ENCODE results near the gene KIT. TPM values are rescaled to one million over a fixed set of nuclear protein-coding genes. Genes with fewer than 3 reads are reported as not detected.

The KIT gene
- total and polyA plus RNA-seq, 2 experiments from 2014 or later: 1.1 to 6.7 TPM

GRCh38 chr4:54714631-54715030, 56.9 kb downstream of the KIT start:
- 73 to 78% methylated on average over 8 of the region's 8 CpGs for WGBS, 2 experiments (ENCODE audit: low coverage in 1 of 2, low lambda C conversion rate in 2 of 2, missing lambda C conversion rate in 2 of 2)
- Histone ChIP-seq H3K9me2 (ENCODE audit: insufficient read depth) (no peaks in the 10 kb centered on the region), H3K4me3 (no peak overlapping the region), H3K27me3 (replicated peaks; ENCODE audit: insufficient read depth) (no peaks in the 10 kb centered on the region), H3K9me3 (ENCODE audit: low read depth) (no peaks in the 10 kb centered on the region), H2AFZ (no peak overlapping the region), H3K27ac (no peak overlapping the region), H3F3A (ENCODE audit: insufficient read depth) (no peaks in the 10 kb centered on the region), H3K9ac (no peak overlapping the region), H3K36me3 (ENCODE audit: low read depth) (no peaks in the 10 kb centered on the region), H3K79me2 (ENCODE audit: insufficient read depth) (no peaks in the 10 kb centered on the region), H4K20me1 (ENCODE audit: insufficient read depth) (no peaks in the 10 kb centered on the region), H3K4me1 (ENCODE audit: insufficient read depth) (peaks cover 4% of the 10 kb centered on the region), H3K4me2 (ENCODE audit: unreplicated experiment) (no peak overlapping the region)
- no peak for DNase-seq
- TF ChIP-seq EZH2phosphoT487 (IDR thresholded peaks at IDR 0.05; ENCODE audit: insufficient read depth, low read depth): no peak
- no peak for TF ChIP-seq EZH2 (IDR thresholded peaks at IDR 0.05; ENCODE audit: insufficient read depth, poor library complexity, severe bottlenecking)
- in situ Hi-C loops (cut with MboI): no loop called here

GRCh38 chr4:54716478-54717065, 58.8 kb downstream of the KIT start:
- H4K20me1 ChIP-seq (ENCODE audit: insufficient read depth): no peaks in the 10 kb centered on the region
- H3K27ac ChIP-seq: no peak overlapping the region
- peaks cover 8% of the 10 kb centered on the region for H3K4me1 ChIP-seq (ENCODE audit: insufficient read depth)
- 70 to 71% methylated on average over 5 of the region's 5 CpGs for WGBS, 2 experiments (ENCODE audit: low coverage in 1 of 2, low lambda C conversion rate in 2 of 2, missing lambda C conversion rate in 2 of 2)
- no peaks in the 10 kb centered on the region for H3F3A ChIP-seq (ENCODE audit: insufficient read depth)
- H3K9me3 ChIP-seq (ENCODE audit: low read depth): no peaks in the 10 kb centered on the region
- H3K9me2 ChIP-seq (ENCODE audit: insufficient read depth): no peaks in the 10 kb centered on the region
- H3K36me3 ChIP-seq (ENCODE audit: low read depth): no peaks in the 10 kb centered on the region
- H2AFZ ChIP-seq: no peak overlapping the region
- H3K79me2 ChIP-seq (ENCODE audit: insufficient read depth): no peaks in the 10 kb centered on the region
- no peak overlapping the region for H3K4me3 ChIP-seq
- in situ Hi-C loops (cut with MboI): no loop called here
- no peak overlapping the region for H3K9ac ChIP-seq
- H3K4me2 ChIP-seq (ENCODE audit: unreplicated experiment): no peak overlapping the region
- TF ChIP-seq EZH2 (IDR thresholded peaks at IDR 0.05; ENCODE audit: insufficient read depth, poor library complexity, severe bottlenecking) (no peak), EZH2phosphoT487 (IDR thresholded peaks at IDR 0.05; ENCODE audit: insufficient read depth, low read depth) (no peak)
- no peaks in the 10 kb centered on the region for H3K27me3 ChIP-seq (replicated peaks; ENCODE audit: insufficient read depth)
- no peak for DNase-seq

- TF ChIP-seq EZH2 (IDR thresholded peaks at IDR 0.05; ENCODE audit: insufficient read depth, poor library complexity, severe bottlenecking): no peak
- no peak for TF ChIP-seq EZH2phosphoT487 (IDR thresholded peaks at IDR 0.05; ENCODE audit: insufficient read depth, low read depth)
- Histone ChIP-seq H3K9me3 (ENCODE audit: low read depth) (no peaks in the 10 kb centered on the region), H3K4me2 (ENCODE audit: unreplicated experiment) (no peak overlapping the region), H3K79me2 (ENCODE audit: insufficient read depth) (no peaks in the 10 kb centered on the region), H4K20me1 (ENCODE audit: insufficient read depth) (no peaks in the 10 kb centered on the region), H3F3A (ENCODE audit: insufficient read depth) (no peaks in the 10 kb centered on the region), H3K9me2 (ENCODE audit: insufficient read depth) (no peaks in the 10 kb centered on the region), H3K9ac (no peak overlapping the region), H2AFZ (no peak overlapping the region), H3K27ac (no peak overlapping the region), H3K27me3 (replicated peaks; ENCODE audit: insufficient read depth) (no peaks in the 10 kb centered on the region), H3K4me1 (ENCODE audit: insufficient read depth) (peaks cover 8% of the 10 kb centered on the region), H3K4me3 (no peak overlapping the region), H3K36me3 (ENCODE audit: low read depth) (no peaks in the 10 kb centered on the region)
- 58 to 61% methylated on average over 3 of the region's 3 CpGs for WGBS, 2 experiments (ENCODE audit: low coverage in 1 of 2, low lambda C conversion rate in 2 of 2, missing lambda C conversion rate in 2 of 2)
- in situ Hi-C loops (cut with MboI): no loop called here
- DNase-seq: no peak
These were observed 59.9 kb downstream of the KIT start for GRCh38 chr4:54717694-54718093.

- Histone ChIP-seq H3F3A (ENCODE audit: insufficient read depth) (no peaks in the 10 kb centered on the region), H3K4me3 (no peak overlapping the region), H2AFZ (no peak overlapping the region), H3K4me1 (ENCODE audit: insufficient read depth) (peaks cover 8% of the 10 kb centered on the region), H3K36me3 (ENCODE audit: low read depth) (no peaks in the 10 kb centered on the region), H3K79me2 (ENCODE audit: insufficient read depth) (no peaks in the 10 kb centered on the region), H4K20me1 (ENCODE audit: insufficient read depth) (no peaks in the 10 kb centered on the region), H3K27ac (no peak overlapping the region), H3K9me3 (ENCODE audit: low read depth) (no peaks in the 10 kb centered on the region), H3K27me3 (replicated peaks; ENCODE audit: insufficient read depth) (no peaks in the 10 kb centered on the region), H3K4me2 (ENCODE audit: unreplicated experiment) (no peak overlapping the region), H3K9me2 (ENCODE audit: insufficient read depth) (no peaks in the 10 kb centered on the region), H3K9ac (no peak overlapping the region)
- TF ChIP-seq EZH2phosphoT487 (IDR thresholded peaks at IDR 0.05; ENCODE audit: insufficient read depth, low read depth): no peak
- no peak for TF ChIP-seq EZH2 (IDR thresholded peaks at IDR 0.05; ENCODE audit: insufficient read depth, poor library complexity, severe bottlenecking)
- in situ Hi-C loops (cut with MboI): no loop called here
- DNase-seq: no peak
- WGBS, 2 experiments (ENCODE audit: low coverage in 1 of 2, low lambda C conversion rate in 2 of 2, missing lambda C conversion rate in 2 of 2): 42 to 54% methylated on average over 3 of the region's 3 CpGs
These were observed 61.6 kb downstream of the KIT start for GRCh38 chr4:54719378-54719777.

- Histone ChIP-seq H3F3A (ENCODE audit: insufficient read depth) (no peaks in the 10 kb centered on the region), H3K4me3 (no peak overlapping the region), H3K9me2 (ENCODE audit: insufficient read depth) (no peaks in the 10 kb centered on the region), H3K9ac (no peak overlapping the region), H3K9me3 (ENCODE audit: low read depth) (no peaks in the 10 kb centered on the region), H4K20me1 (ENCODE audit: insufficient read depth) (no peaks in the 10 kb centered on the region), H3K27me3 (replicated peaks; ENCODE audit: insufficient read depth) (no peaks in the 10 kb centered on the region), H3K36me3 (ENCODE audit: low read depth) (no peaks in the 10 kb centered on the region), H3K4me2 (ENCODE audit: unreplicated experiment) (no peak overlapping the region), H3K4me1 (ENCODE audit: insufficient read depth) (peaks cover 8% of the 10 kb centered on the region), H3K27ac (no peak overlapping the region), H3K79me2 (ENCODE audit: insufficient read depth) (no peaks in the 10 kb centered on the region), H2AFZ (no peak overlapping the region)
- in situ Hi-C loops (cut with MboI): no loop called here
- WGBS, 2 experiments (ENCODE audit: low coverage in 1 of 2, low lambda C conversion rate in 2 of 2, missing lambda C conversion rate in 2 of 2): 73 to 81% methylated on average over 3 of the region's 3 CpGs
- no peak for DNase-seq
- TF ChIP-seq EZH2phosphoT487 (IDR thresholded peaks at IDR 0.05; ENCODE audit: insufficient read depth, low read depth) (no peak), EZH2 (IDR thresholded peaks at IDR 0.05; ENCODE audit: insufficient read depth, poor library complexity, severe bottlenecking) (no peak)
These were observed 65.5 kb downstream of the KIT start for GRCh38 chr4:54723220-54723619.
